Keratinocyte (primary cell): ENCODE measurements around the gene RNF34. TPM values are rescaled to one million over a fixed set of nuclear protein-coding genes. Genes with fewer than 3 reads are reported as not detected.
"Not testable (repeated sequence)": the region's sequence is repeated elsewhere in the genome, so short reads cannot be mapped to it uniquely, and the experiment has no call there.

Source experiments
- DNase-seq: peaks from one replicate; pipeline ENCODE4 v3.0.0-alpha.2; 2011; ENCODE audit warnings: low read depth, missing footprints, low spot score
- FAIRE-seq: peaks from 2 replicates; lab custom pipeline; 2011; peaks lifted over from hg19 to GRCh38; lab: Jason Lieb, UNC
- H2AFZ ChIP-seq: 2 replicates; pipeline ENCODE4 v1.6.0; 2012; ENCODE audit warnings: low read length, control low read depth, inconsistent platforms; ENCODE audit not compliant: control insufficient read depth
- H3K27ac ChIP-seq: 2 replicates; pipeline ENCODE4 v1.5.1; 2011; ENCODE audit warnings: low read length; ENCODE audit not compliant: control insufficient read depth, insufficient read depth
- H3K27me3 ChIP-seq: 3 replicates; pipeline ENCODE4 v1.6.0; 2011; ENCODE audit warnings: low read length; ENCODE audit not compliant: control insufficient read depth, insufficient read depth; ENCODE audit errors: extremely low read depth
- H3K36me3 ChIP-seq, 2 experiments: 2 replicates in 1 of 2; 3 replicates in 1 of 2; pipeline ENCODE4 v1.5.1; 2011; ENCODE audit warnings: low read length in 2 of 2, mild to moderate bottlenecking in 1 of 2; ENCODE audit not compliant: control insufficient read depth in 2 of 2, insufficient read depth in 2 of 2; ENCODE audit errors: extremely low read depth in 1 of 2
- H3K4me1 ChIP-seq: 3 replicates; pipeline ENCODE4 v1.5.1; 2011; ENCODE audit warnings: low read length; ENCODE audit not compliant: control insufficient read depth, insufficient read depth; ENCODE audit errors: extremely low read depth
- H3K4me2 ChIP-seq: 3 replicates; pipeline ENCODE4 v1.6.0; 2011; ENCODE audit warnings: low read depth, low read length; ENCODE audit not compliant: control insufficient read depth, insufficient read depth; ENCODE audit errors: extremely low read depth
- H3K4me3 ChIP-seq, 3 experiments: fragments of 200-600 bp in 1 of 3; sonication (generic) in 1 of 3; 2 replicates in 2 of 3; 3 replicates in 1 of 3; pipeline ENCODE4 v1.5.1; 2011 to 2016; ENCODE audit warnings: low read length in 3 of 3, mild to moderate bottlenecking in 3 of 3, control low read depth in 2 of 3, inconsistent platforms in 1 of 3, low read depth in 1 of 3, mixed read lengths in 1 of 3, mixed run types in 1 of 3, moderate library complexity in 1 of 3; ENCODE audit not compliant: control insufficient read depth in 2 of 3, insufficient read depth in 2 of 3; ENCODE audit errors: extremely low read depth in 1 of 3
- H3K79me2 ChIP-seq: 2 replicates; pipeline ENCODE4 v1.6.0; 2012; ENCODE audit warnings: low read length; ENCODE audit not compliant: control insufficient read depth, insufficient read depth
- H3K9ac ChIP-seq: 3 replicates; pipeline ENCODE4 v1.6.0; 2011; ENCODE audit warnings: low read length; ENCODE audit not compliant: control insufficient read depth, insufficient read depth; ENCODE audit errors: extremely low read depth
- H3K9me1 ChIP-seq: 3 replicates; pipeline ENCODE4 v1.6.0; 2011; ENCODE audit warnings: low read length; ENCODE audit not compliant: control insufficient read depth, insufficient read depth; ENCODE audit errors: extremely low read depth
- H3K9me3 ChIP-seq: 2 replicates; pipeline ENCODE4 v1.5.1; 2012; ENCODE audit warnings: low read depth, low read length; ENCODE audit not compliant: control insufficient read depth
- H4K20me1 ChIP-seq: 3 replicates; pipeline ENCODE4 v1.6.0; 2011; ENCODE audit warnings: low read length; ENCODE audit not compliant: control insufficient read depth, insufficient read depth; ENCODE audit errors: extremely low read depth
- EZH2 ChIP-seq: IDR thresholded peaks from one replicate; pipeline ENCODE4 v1.6.1; 2012; ENCODE audit warnings: inconsistent platforms, mild to moderate bottlenecking, low read length, moderate library complexity
- dilution Hi-C: fragments of 300-500 bp; cut with MboI; formaldehyde crosslinking; loops from one replicate; pipeline ENCODE4 v1.7.0; 2020; ENCODE audit warnings: low sequenced_read_pairs; ENCODE audit not compliant: extremely low pct_ligation_motif_present
- polyA plus RNA-seq, 5 experiments: library from polyadenylated mRNA; depleted of rRNA in 3 of 5; stranded (reverse) in 3 of 5; stranded (forward) in 1 of 5; unstranded in 1 of 5; fragments of >200 nt; gene quantifications; 1 replicate in 1 of 5; 2 replicates in 3 of 5; 3 replicates in 1 of 5; pipeline versions ENCODE4 v1.2.1 to v1.2.3, GENCODE V29; 2011 to 2012; ENCODE audit warnings: missing spikeins in 2 of 5, low read depth in 1 of 5, low replicate concordance in 1 of 5
- TF ChIP-seq, protein P1 (sequence below), 3 experiments: IDR thresholded peaks in 1 of 3; conservative IDR thresholded peaks in 1 of 3; optimal IDR thresholded peaks in 1 of 3; 2 replicates in 2 of 3; 3 replicates in 1 of 3; pipeline versions ENCODE3 to v1.5.1; 2011; ENCODE audit warnings: low read length in 3 of 3, mild to moderate bottlenecking in 3 of 3, moderate library complexity in 2 of 3, control low read depth in 1 of 3, inconsistent platforms in 1 of 3; ENCODE audit not compliant: insufficient read depth in 2 of 3; ENCODE audit errors: extremely low read depth in 1 of 3

Gene RNF34
- polyA plus RNA-seq, 1 donor (not counting 4 experiments of a cell fraction or from before 2014, with no cell fraction given) = 39.0 TPM

- Histone ChIP-seq H4K20me1 (no peaks in the 10 kb centered on the region), H3K4me3 (no peak overlapping the region), H3K27ac (no peak overlapping the region), H3K27me3 (no peaks in the 10 kb centered on the region), H3K36me3 (no peaks in the 10 kb centered on the region), H3K4me2 (no peak overlapping the region), H2AFZ (no peak overlapping the region), H3K4me1 (no peaks in the 10 kb centered on the region), H3K9me1 (no peaks in the 10 kb centered on the region), H3K9me3 (no peaks in the 10 kb centered on the region), H3K79me2 (no peaks in the 10 kb centered on the region), H3K9ac (no peak overlapping the region)
- FAIRE-seq (no peak), DNase-seq (no peak)
- dilution Hi-C loops = no loop called here
- TF ChIP-seq, protein P1, sequence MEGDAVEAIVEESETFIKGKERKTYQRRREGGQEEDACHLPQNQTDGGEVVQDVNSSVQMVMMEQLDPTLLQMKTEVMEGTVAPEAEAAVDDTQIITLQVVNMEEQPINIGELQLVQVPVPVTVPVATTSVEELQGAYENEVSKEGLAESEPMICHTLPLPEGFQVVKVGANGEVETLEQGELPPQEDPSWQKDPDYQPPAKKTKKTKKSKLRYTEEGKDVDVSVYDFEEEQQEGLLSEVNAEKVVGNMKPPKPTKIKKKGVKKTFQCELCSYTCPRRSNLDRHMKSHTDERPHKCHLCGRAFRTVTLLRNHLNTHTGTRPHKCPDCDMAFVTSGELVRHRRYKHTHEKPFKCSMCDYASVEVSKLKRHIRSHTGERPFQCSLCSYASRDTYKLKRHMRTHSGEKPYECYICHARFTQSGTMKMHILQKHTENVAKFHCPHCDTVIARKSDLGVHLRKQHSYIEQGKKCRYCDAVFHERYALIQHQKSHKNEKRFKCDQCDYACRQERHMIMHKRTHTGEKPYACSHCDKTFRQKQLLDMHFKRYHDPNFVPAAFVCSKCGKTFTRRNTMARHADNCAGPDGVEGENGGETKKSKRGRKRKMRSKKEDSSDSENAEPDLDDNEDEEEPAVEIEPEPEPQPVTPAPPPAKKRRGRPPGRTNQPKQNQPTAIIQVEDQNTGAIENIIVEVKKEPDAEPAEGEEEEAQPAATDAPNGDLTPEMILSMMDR (optimal IDR thresholded peaks at IDR 0.05 in 1 of 3, IDR thresholded peaks at IDR 0.05 in 1 of 3, conservative IDR thresholded peaks at IDR 0.05 in 1 of 3; ENCODE audit: extremely low read depth in 1 of 3, insufficient read depth in 2 of 3, low read length in 3 of 3) = no peak
- no peak for TF ChIP-seq EZH2
Observed at GRCh38 chr12:121379945-121380344, 20.0 kb upstream of the RNF34 start.

DNA sequence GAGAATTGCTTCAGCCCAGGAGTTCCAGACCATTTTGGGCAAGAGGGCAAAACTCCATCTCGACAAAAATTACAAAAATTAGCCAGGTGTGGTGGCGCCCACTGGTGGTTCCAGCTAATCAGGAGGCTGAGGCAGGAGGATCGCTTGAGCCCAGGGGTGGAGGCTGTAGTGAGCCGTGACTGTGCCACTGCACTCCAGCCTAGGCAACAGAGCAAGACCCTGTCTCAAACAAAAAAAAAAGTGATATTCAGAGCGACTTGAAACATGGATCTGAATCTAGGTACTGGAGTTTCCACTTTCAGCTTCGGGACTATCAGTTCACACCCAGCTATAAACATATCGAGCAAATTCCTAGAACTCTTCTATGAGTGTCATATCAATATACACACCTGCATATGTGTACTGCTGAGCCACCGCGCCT is 16.3 kb upstream of the RNF34 start:
- TF ChIP-seq, protein P1 (optimal IDR thresholded peaks at IDR 0.05 in 1 of 3, IDR thresholded peaks at IDR 0.05 in 1 of 3, conservative IDR thresholded peaks at IDR 0.05 in 1 of 3; ENCODE audit: extremely low read depth in 1 of 3, insufficient read depth in 2 of 3, low read length in 3 of 3) = peak in 1 of 3 experiments; percentile 25
- no peak for TF ChIP-seq EZH2
- no peak for DNase-seq
- Histone ChIP-seq H2AFZ (no peak overlapping the region), H3K4me2 (no peak overlapping the region), H3K79me2 (no peaks in the 10 kb centered on the region), H3K27ac (no peak overlapping the region), H3K4me3 (no peak overlapping the region), H3K27me3 (no peaks in the 10 kb centered on the region), H4K20me1 (no peaks in the 10 kb centered on the region), H3K9ac (no peak overlapping the region), H3K9me1 (no peaks in the 10 kb centered on the region), H3K36me3 (no peaks in the 10 kb centered on the region), H3K9me3 (no peaks in the 10 kb centered on the region), H3K4me1 (peaks cover 8% of the 10 kb centered on the region)
- dilution Hi-C loops = no loop called here
- no peak for FAIRE-seq

GRCh38 chr12:121384891-121385290 is 15.0 kb upstream of the RNF34 start:
- H3K9me3 ChIP-seq, H3K4me3 ChIP-seq, H3K27ac ChIP-seq, H3K9ac ChIP-seq, H2AFZ ChIP-seq, H3K4me2 ChIP-seq, H3K27me3 ChIP-seq, H3K79me2 ChIP-seq, dilution Hi-C loops, H4K20me1 ChIP-seq, FAIRE-seq, H3K9me1 ChIP-seq, DNase-seq, H3K36me3 ChIP-seq: not testable (repeated sequence)
- peaks cover 14% of the 10 kb centered on the region for H3K4me1 ChIP-seq
